HG02610 (cell line): Measurements from ENCODE around the gene CPEB1.

ENCODE experiments used
- ATAC-seq: cut with Tn5 transposase; IDR thresholded peaks from one replicate; pipeline ENCODE4 v1.9.1; 2021; ENCODE audit warnings: mild to moderate bottlenecking, moderate library complexity; ENCODE audit not compliant: unreplicated experiment

CPEB1 gene

GRCh38 chr15:82595766-82596165 lies 51.4 kb downstream of the CPEB1 start:
- no peak for ATAC-seq

GRCh38 chr15:82595203-82595602 lies 52.0 kb downstream of the CPEB1 start:
- no peak for ATAC-seq

- ATAC-seq, result no peak
Measured at GRCh38 chr15:82587805-82588204, 59.4 kb downstream of the CPEB1 start.

- ATAC-seq, result no peak
Measured at GRCh38 chr15:82585072-82585471, 62.1 kb downstream of the CPEB1 start.

DNA sequence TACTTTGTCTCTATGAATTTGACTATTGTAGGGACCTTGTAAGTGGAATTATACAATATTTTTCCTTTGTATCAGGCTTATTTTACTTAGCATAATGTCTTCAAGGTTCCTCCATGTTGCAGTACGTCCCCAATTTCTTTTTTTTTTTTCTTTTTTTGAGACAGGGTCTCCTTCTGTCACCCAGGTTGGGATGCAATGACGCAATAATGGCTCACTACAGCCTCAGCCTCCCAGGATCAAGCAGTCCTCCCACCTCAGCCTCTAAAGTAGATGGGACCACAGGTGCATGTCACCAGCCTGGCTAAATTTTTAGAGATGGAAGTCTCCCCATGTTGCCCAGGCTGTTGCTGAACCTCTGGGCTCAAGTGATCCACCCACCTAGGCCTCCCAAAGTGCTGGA lies 66.5 kb downstream of the CPEB1 start:
- no peak for ATAC-seq

DNA sequence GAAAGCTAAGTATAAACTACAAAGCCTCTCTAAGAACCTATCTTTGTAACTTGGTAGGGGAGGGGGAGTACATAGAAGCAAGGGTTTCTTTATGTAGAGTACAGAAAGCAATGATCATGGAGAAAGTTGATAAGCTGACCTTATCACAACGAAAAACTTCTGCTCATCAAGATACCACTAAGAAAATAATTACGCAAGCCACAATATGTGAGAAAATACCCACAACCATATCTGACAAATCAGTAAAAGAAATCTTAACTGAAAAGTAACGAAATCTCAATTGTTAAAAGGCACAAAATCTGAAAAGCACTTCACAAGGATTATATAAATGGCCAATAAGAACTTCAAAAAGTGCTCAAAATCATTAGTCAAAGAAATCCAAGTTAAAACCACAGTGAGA lies 71.8 kb downstream of the CPEB1 start:
- no peak for ATAC-seq

- no peak for ATAC-seq
Measured at GRCh38 chr15:82572986-82573385, 74.2 kb downstream of the CPEB1 start.

DNA sequence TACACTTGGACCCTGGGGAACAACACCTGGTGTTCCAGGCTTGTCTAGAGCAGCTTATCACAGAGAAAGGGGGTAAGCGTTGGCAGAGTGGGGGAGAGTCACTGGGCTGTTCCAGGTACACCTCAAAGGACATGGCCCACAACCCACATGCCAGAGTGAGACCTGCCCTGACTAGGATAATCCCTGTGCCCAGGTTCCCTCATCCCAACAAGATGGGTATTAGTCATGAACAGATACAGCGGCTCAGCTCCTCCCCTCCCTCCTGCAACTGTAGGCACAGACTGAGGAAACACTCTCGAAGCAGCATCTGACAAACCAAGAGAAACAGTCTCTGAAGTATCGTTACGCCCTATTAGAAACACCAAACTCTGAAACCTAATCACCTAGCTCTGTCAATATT lies 74.9 kb downstream of the CPEB1 start:
- ATAC-seq, result no peak

DNA sequence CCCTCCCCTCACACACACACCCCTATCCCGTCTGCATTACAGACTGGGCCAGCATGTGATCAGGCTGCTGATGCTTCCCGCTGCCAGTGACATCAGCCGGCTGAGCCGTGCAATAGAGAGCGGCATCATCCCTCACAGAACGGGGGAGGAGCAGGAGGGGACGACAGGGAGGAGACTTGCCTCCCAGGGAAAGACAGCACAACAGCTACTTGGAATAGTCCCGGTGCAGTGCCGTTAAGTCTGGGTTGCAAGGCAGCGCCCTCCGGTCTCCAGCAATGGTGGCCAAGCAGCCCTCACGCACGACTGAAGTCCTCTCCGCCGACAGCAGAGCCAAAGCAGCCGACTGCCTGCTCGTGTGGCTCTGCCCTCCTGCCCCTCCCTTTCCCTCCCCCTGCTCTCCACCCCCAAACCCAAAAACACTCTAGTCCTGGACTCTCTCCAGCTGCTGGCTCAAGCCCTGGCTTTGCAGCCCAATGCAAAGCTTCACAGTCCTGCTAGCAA lies 75.4 kb downstream of the CPEB1 start:
- no peak for ATAC-seq

DNA sequence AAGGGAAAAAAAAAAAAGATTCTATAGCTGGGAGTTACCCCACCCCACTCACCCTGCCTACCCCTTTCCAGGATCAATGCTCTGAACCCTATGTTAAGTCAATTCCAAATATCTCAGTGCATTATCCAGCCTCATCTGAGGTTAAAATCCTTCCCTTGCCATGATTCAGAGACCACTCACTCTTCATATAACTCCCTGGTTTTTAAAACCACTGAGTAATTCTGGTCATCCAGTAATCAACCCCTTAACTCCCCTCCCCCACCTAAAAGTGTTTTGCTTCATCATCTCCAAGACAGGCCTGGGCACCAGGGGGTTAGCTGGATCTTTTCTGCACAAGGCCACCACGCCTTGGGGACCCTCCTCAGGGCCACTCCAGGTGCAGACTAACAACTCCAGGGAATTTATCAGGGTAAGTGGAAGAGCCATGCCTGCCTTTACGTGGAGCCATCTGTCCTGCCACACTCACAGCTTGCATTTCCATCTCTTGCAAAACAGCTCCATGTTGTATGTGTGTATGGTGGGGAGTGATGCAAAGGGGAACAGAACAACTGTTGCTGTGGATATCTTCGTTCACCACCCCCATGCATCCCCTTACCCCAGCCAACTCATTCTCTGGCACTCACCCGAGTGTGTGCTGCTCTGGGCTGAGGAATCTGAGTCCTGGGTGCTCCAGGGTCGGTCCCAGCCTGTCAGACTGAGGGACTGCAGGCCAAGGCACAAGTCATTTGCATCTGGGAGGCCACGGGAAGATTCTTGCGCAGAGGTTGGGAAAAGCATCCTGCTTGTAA lies 76.2 kb downstream of the CPEB1 start:
- ATAC-seq, result no peak

GRCh38 chr15:82569834-82570233 lies 77.3 kb downstream of the CPEB1 start:
- ATAC-seq, result no peak

- ATAC-seq, result no peak
Measured at GRCh38 chr15:82568986-82569385, 78.2 kb downstream of the CPEB1 start.

DNA sequence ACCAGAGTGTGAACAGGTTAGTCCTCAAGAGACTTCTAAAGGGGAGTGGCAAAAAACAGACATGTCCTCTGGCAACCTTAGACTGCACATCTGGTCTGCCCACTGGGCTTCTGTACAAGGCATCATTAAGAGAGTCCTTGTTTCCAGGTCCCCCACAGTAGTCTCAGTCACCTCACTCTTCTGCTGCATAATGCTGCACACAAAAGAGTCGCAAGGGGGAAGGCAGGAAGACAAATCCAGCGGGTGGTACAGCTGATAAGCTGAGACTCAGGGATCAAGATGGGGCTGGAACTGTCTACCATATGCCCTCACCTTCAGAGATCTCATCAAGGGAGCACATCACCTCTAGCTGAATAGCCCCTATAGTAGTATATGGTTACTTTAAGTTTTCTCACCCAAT lies 79.5 kb downstream of the CPEB1 start:
- ATAC-seq, result no peak

- ATAC-seq, result no peak
Measured at GRCh38 chr15:82566690-82567089, 80.5 kb downstream of the CPEB1 start.

GRCh38 chr15:82558502-82558901 lies 88.7 kb downstream of the CPEB1 start:
- no peak for ATAC-seq

- ATAC-seq, result no peak
Measured at GRCh38 chr15:82556315-82557035, 90.7 kb downstream of the CPEB1 start.

DNA sequence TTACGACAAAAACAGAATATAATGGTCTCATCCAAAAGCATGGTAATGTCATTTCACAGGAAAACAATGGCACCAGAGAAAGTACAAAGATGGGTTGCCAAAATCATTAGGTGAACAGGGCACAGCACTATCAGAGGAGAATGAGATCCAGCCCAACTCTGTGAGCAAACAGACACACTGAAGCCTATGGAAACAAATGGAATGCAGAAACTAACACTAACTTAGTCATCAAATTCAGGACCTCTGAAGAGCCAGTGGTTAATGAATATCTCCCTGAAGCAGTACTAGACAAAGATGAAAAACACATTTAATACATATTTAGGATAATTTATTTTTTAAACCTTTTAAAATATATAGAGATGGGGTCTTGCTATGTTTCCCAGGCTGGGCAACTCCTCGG lies 92.3 kb downstream of the CPEB1 start:
- no peak for ATAC-seq

DNA sequence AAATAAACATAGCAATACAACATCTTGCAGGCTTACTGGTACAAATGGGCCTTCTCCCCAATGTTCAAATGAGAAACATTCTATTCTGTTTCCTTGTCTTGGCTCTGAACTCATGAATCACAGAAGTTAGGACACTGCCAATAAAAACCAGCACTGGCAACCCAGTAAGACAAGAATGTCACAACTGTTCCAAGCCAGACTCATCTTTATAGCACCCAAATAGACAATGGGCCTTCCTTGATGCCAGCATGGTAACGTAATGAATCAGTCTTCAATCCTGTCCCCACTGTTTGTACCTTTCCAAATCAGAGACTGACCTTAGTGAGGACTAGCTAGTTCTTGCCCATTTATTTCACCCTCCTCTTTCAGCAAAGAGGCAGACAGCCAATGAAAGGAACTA lies 92.8 kb downstream of the CPEB1 start:
- no peak for ATAC-seq

GRCh38 chr15:82553846-82554245 lies 93.3 kb downstream of the CPEB1 start:
- ATAC-seq, result no peak

DNA sequence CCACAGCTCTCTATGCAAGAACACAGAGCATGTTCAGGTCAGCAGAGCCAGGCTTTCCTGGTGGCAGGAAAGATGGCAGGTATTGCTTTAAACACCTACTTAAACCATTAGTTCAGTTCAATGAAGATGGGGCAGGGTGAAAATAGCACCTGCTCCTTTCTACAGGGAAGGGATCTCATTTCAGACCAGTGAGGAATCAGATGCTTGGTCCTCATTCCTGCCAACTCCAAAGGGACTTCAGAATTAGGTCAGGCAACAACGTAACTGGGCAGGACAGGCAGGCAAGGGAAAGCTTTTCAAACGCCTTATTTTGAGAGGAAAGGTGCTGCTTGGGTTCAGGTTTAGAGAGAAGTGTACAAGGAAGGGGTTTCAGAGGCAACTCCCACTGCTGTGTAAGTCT lies 94.3 kb downstream of the CPEB1 start:
- ATAC-seq, result no peak

DNA sequence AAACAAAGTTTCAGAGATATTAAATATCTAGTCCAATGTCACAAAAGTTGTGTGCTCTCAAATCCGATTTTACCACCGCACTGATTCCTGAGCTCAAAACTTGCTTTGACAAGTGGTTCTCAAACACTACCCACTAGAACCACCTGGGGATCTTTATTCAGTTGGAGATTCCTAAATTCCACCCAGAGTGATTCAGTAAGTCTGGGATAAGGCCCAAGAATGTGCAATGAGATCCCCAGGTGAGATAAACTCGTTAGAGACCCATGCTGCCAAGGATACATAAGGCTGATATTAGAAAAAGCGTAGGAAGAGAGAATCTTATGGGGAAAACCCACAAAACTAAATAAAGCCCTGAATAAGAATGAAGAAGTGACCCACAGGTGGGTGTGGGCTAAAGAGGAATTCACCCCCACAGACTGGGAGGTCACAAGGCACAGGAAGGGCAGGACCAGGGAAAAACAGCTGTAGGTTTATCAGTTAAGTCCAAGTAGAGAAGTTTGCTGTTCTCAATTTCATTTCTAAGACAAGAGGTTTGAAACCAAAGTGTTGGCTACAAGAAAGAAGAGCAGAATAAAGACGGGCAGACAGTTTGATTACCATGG lies 95.4 kb downstream of the CPEB1 start:
- no peak for ATAC-seq

DNA sequence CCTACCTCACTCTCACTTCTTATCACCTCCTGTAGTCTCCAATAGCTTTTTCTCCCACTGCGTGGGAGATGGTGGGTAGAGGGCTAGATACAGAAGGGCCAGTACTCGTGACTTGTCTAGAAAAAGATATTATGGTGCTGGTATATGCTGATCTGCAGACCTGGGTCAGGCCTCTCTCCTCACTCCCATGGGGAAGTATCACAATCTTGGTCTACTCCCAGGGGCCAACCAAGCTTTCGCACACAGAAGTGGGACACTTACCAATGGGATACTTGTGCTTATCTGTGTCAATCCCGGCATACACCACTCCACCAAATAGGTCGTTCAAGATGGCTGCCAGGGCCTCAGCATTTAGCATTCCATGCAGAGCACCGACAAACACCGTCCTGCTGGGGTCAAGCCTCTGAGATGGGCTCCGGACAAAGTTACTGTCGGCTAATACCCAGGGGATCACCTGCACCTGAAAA lies 97.9 kb downstream of the CPEB1 start:
- no peak for ATAC-seq
